HUES6 (cell line): ENCODE results near the gene CEMP1.

Experiments used
- H3K27ac ChIP-seq: 2 replicates; pipeline ENCODE4 v1.7.0; 2013; ENCODE audit warnings: low read depth, mild to moderate bottlenecking, low read length, inconsistent platforms
- H3K27me3 ChIP-seq: 2 replicates; pipeline ENCODE4 v1.6.1; 2013; ENCODE audit warnings: low read length; ENCODE audit not compliant: control insufficient read depth, insufficient read depth
- H3K36me3 ChIP-seq: 2 replicates; pipeline ENCODE4 v1.6.1; 2013; ENCODE audit warnings: low read length; ENCODE audit not compliant: control insufficient read depth, insufficient read depth
- H3K4me1 ChIP-seq: 2 replicates; pipeline ENCODE4 v1.6.1; 2013; ENCODE audit warnings: low read length; ENCODE audit not compliant: control insufficient read depth, insufficient read depth
- H3K4me3 ChIP-seq: 2 replicates; pipeline ENCODE4 v1.5.1; 2013; ENCODE audit warnings: low read depth, low read length
- H3K9ac ChIP-seq: one replicate; pipeline ENCODE4 v1.6.1; 2013; ENCODE audit warnings: mild to moderate bottlenecking, low read length
- H3K9me3 ChIP-seq: 2 replicates; pipeline ENCODE4 v1.6.1; 2013; ENCODE audit warnings: low read depth, low read length; ENCODE audit not compliant: control insufficient read depth, insufficient read depth

CEMP1 gene

DNA sequence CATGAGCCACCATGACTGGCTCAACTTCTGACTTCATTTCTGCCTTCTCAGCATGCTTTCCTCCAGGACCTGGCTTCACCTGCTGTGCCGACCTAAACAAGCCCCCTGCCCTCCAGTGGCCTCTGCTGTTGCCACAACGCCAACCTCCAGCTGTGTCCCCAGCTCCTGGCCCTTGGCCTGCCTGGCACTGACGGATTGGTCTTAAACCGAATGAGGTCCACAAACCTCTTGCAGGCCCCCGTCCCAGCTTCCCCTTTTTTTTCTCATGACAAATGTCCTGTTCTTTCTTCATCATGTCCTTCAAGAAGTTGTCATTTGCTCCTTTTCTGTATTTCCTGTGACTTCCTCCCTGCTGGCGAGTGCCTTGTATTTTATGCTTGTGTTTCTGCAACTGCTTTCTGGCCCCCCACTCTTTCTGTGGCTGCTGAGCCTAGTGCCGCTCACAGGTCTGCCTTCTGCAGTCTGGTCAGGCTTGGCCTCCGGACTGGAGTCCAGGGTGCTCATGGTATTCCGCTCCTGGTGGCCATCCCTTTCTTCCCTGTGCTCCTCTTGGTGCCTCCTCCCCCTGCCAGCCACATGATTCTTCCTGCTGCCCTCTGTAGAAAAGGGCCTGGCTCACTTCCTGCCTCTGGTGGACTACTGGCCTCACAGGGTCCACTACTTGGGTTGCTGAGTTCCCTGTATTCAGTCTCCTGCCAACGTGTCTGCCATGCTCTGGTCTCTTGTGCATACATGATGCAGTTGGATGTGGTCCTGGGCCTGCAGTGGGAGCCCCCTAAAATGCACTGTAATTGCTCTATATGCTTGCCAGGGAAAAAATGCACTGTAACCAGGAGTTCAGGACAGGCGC, 14.6 kb downstream of the CEMP1 start:
- Histone ChIP-seq H3K4me1 (peaks cover 29% of the 10 kb centered on the region), H3K4me3 (no peak overlapping the region), H3K9me3 (no peaks in the 10 kb centered on the region), H3K9ac (no peak overlapping the region), H3K36me3 (no peaks in the 10 kb centered on the region), H3K27ac (no peak overlapping the region), H3K27me3 (no peaks in the 10 kb centered on the region)

DNA sequence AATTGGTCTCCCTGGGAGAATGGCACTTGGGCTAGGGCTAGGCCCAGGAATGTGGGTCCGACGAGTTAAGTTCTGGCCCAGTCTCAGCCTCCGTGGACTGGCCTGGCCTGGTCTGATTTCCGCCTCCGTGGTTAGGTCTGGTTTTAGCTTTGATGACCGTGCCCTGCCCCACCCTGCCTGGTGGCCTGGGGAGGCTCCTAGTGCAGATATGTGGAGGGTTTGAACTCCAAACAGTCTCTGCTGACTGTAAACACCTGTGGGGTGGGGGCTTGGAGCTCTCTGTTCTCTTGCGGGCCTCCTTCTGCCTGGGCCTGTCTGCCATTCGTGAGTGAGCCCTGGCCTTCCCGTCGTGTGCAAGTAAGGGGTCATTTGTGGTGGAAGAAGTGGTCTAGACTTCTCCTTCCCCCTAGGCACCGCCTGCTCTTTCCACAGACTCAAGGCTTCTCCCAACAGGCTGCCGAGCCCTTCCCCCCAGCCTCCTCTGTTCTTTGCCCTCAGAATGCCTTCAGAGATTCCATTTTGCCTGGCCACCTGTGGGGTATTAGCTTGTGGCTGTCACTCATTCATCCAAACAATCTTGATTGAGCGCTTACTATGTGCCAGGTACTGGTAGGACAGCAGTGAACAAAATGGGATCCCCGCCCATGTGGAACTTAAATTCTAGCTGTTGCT, 15.9 kb downstream of the CEMP1 start:
- peaks cover 34% of the 10 kb centered on the region for H3K4me1 ChIP-seq
- H3K27me3 ChIP-seq, result no peaks in the 10 kb centered on the region
- H3K27ac ChIP-seq, result no peak overlapping the region
- peak overlapping the region; percentile 70 for H3K9ac ChIP-seq
- H3K4me3 ChIP-seq, result peak overlapping the region; percentile 70
- H3K9me3 ChIP-seq, result no peaks in the 10 kb centered on the region
- H3K36me3 ChIP-seq, result no peaks in the 10 kb centered on the region

- no peaks in the 10 kb centered on the region for H3K9me3 ChIP-seq
- peaks cover 34% of the 10 kb centered on the region for H3K4me1 ChIP-seq
- H3K27ac ChIP-seq, result no peak overlapping the region
- H3K4me3 ChIP-seq, result peak overlapping the region; percentile 70
- H3K9ac ChIP-seq, result peak overlapping the region; percentile 93
- H3K36me3 ChIP-seq, result no peaks in the 10 kb centered on the region
- H3K27me3 ChIP-seq, result no peaks in the 10 kb centered on the region
These were observed 16.7 kb downstream of the CEMP1 start for GRCh38 chr16:2514333-2515179.

GRCh38 chr16:2513405-2514332, 17.5 kb downstream of the CEMP1 start, which contains the start of gene ATP6V0C:
Gene ATP6V0C, plus strand, starts transcription at chr16:2513952. Its CDS starts 152 bp downstream, at chr16:2514104.
- Histone ChIP-seq H3K27ac (peak within 1 kb of the TSS; percentile 95), H3K4me3 (peak within 1 kb of the TSS; percentile 70), H3K9me3 (no peaks in the 10 kb centered on the region), H3K9ac (peak within 1 kb of the TSS; percentile 93), H3K27me3 (no peaks in the 10 kb centered on the region), H3K4me1 (peaks cover 34% of the 10 kb centered on the region), H3K36me3 (no peaks in the 10 kb centered on the region)

DNA sequence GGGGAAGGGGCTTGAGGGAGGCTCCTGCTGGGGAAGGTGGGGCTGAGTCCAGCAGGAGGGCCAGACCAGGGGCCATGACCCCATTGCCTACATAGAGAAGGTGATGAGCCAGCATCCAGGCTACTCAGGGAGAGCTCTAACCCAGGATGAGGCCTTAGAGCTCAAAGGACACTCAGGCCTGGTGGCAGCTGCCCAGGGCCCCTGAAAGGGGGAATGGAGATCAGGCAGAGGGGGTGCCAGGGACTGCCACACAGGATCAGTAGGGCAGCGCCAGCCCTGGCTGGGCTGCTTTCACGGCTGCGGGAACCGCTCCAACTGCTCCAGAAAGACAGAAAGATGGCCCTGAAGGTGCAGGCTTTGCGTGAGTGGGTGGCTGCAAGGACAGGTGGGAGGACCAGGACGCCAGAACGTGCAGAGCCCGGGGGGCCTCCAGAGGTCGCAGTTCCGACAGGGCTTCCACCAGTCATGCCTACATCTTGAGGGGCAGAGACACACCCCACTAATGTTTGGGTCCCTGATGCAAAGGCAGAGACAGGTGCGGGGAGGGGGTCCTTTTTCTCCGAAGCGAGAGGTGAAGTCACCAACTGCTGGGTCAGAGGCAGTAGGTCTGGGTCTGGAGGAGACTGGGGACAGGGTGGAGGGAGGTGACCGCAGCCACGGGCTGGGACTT, 18.3 kb downstream of the CEMP1 start:
- Histone ChIP-seq H3K27ac (peak overlapping the region; percentile 95), H3K27me3 (no peaks in the 10 kb centered on the region), H3K9me3 (no peaks in the 10 kb centered on the region), H3K9ac (peak overlapping the region; percentile 93), H3K36me3 (no peaks in the 10 kb centered on the region), H3K4me1 (peaks cover 34% of the 10 kb centered on the region), H3K4me3 (peak overlapping the region; percentile 70)

- H3K36me3 ChIP-seq, result no peaks in the 10 kb centered on the region
- no peaks in the 10 kb centered on the region for H3K9me3 ChIP-seq
- H3K4me1 ChIP-seq, result peaks cover 34% of the 10 kb centered on the region
- no peak overlapping the region for H3K27ac ChIP-seq
- H3K9ac ChIP-seq, result no peak overlapping the region
- H3K27me3 ChIP-seq, result no peaks in the 10 kb centered on the region
- peak overlapping the region; percentile 27 for H3K4me3 ChIP-seq
These were observed 19.0 kb downstream of the CEMP1 start for GRCh38 chr16:2511996-2512734.

DNA sequence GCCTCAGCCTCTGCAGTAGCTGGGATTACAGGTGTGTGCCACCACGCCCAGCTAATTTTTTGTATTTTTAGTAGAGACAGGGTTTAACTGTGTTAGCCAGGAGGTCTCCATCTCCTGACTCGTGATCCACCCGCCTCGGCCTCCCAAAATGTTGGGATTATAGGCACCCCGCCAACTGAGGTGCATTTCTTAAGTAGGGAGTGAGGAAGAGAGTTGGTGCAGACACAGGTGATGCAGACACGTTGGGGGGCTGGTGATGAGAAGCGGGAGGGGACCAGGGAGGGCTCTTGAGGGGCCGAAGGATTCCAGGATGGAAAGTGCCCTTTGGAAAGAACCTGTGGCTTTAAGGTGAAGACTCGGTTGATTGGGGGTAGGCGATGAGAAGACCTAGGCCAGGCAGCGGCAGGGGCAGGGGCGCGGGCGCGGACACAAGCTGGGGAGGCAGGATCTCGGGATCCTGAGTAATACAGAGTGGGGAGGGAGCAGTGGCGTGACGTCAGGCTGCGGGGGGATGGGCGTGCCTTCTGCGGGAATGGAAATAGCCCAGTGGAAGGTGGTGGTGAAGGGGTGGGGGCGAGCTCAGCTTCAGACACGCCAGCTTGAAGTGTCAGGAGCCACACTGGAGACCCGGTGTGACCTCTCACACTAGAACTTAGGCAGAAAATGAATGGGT, 19.9 kb downstream of the CEMP1 start:
- Histone ChIP-seq H3K4me3 (peak overlapping the region; percentile 27), H3K36me3 (no peaks in the 10 kb centered on the region), H3K27me3 (no peaks in the 10 kb centered on the region), H3K4me1 (peaks cover 34% of the 10 kb centered on the region), H3K27ac (no peak overlapping the region), H3K9ac (peak overlapping the region; percentile 11), H3K9me3 (no peaks in the 10 kb centered on the region)

DNA sequence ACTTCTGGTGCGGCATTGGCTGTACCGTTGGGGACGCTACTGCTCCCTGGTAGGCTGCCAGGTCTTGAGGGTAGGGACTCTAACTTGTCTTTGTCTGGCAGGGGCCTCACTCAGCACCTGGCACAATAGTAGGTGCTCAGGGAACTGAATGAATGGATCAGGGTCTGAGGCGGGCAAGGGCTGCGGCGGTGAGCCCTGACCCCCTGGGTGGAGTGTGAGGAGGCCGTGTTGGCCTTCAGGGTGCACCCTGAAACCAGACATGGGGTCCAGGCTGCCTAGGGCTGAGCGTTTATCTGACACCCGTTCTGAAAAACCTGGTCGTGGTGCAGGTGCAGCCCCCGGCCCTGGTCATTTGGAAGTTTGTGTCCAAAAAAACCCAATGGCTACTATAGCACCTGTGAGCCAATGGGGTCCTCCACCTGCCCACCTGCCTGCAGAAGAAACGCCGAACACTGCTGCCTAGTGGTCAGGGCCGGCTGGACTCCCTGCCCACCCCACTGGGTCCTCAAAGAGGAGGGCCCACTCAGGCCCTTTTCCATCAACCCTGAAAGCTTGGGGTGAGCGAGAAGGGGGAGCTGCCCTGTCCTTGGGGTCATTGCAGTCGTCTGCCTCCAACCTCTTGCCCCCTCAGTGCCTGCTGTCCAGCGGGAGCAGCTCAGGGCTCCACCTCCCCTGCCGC, 22.3 kb downstream of the CEMP1 start:
- no peaks in the 10 kb centered on the region for H3K9me3 ChIP-seq
- no peak overlapping the region for H3K27ac ChIP-seq
- H3K4me3 ChIP-seq, result no peak overlapping the region
- H3K9ac ChIP-seq, result no peak overlapping the region
- H3K4me1 ChIP-seq, result peaks cover 23% of the 10 kb centered on the region
- H3K27me3 ChIP-seq, result no peaks in the 10 kb centered on the region
- no peaks in the 10 kb centered on the region for H3K36me3 ChIP-seq

DNA sequence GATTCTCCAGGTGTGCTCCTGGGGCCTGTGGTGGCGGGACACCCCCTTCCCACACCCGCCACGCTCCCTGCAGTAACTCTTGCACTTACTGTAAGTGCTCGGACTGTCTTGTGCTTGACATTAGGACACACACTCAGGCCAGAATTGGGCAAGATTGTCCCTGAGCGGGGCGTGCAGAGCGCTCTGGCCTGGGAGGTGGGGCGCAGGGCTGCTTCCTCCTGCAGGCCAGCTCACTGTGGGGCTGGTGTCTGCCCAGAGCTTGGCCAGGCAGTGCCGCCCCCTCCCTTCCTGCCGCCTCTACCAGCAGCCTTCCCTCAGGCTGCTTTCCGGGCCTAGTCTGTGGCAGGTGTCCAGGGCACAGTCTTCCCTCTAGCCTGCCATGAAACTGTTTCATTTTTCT, 23.5 kb downstream of the CEMP1 start:
- no peak overlapping the region for H3K9ac ChIP-seq

More for the DNA sequence above, 23.5 kb downstream of the CEMP1 start:
- Histone ChIP-seq H3K4me1 (peaks cover 17% of the 10 kb centered on the region), H3K4me3 (no peak overlapping the region), H3K9me3 (no peaks in the 10 kb centered on the region), H3K36me3 (no peaks in the 10 kb centered on the region), H3K27me3 (no peaks in the 10 kb centered on the region), H3K27ac (no peak overlapping the region)
